HEK293 (cell line): ENCODE data around the gene S100PBP.
A peak's percentile ranks its signal among the peaks of the same experiment; 100 is the strongest.

Source experiments
- HOXC10 ChIP-seq: sonication (generic); formaldehyde crosslinking; IDR thresholded peaks from 2 replicates; pipeline ENCODE4 v1.8.1; 2023; ENCODE audit warnings: mild to moderate bottlenecking, missing genetic modification reagents
- IKZF3 ChIP-seq: fragments of 450-650 bp; IDR thresholded peaks from 2 replicates; pipeline ENCODE4 v1.5.0; 2018; ENCODE audit warnings: missing biosample characterization, mild to moderate bottlenecking, missing genetic modification characterization, moderate library complexity
- MEIS1 ChIP-seq: sonication (generic); formaldehyde crosslinking; IDR thresholded peaks from 2 replicates; pipeline ENCODE4 v1.8.1; 2022; ENCODE audit warnings: missing genetic modification reagents, mild to moderate bottlenecking, borderline replicate concordance
- SP7 ChIP-seq: fragments of 450-650 bp; formaldehyde crosslinking; IDR thresholded peaks from 2 replicates; pipeline ENCODE4 v1.5.1; 2016; ENCODE audit warnings: missing biosample characterization, missing genetic modification characterization
- ZBTB8A ChIP-seq: fragments of 450-650 bp; formaldehyde crosslinking; IDR thresholded peaks from 2 replicates; pipeline ENCODE4 v1.5.1; 2016; ENCODE audit warnings: missing biosample characterization, missing genetic modification characterization
- ZEB2 ChIP-seq: fragments of 450-650 bp; formaldehyde crosslinking; IDR thresholded peaks from 2 replicates; pipeline ENCODE4 v1.5.1; 2016; ENCODE audit warnings: missing biosample characterization, missing genetic modification characterization
- ZNF2 ChIP-seq: fragments of 450-650 bp; formaldehyde crosslinking; IDR thresholded peaks from 2 replicates; pipeline ENCODE4 v1.5.1; 2016; ENCODE audit warnings: missing biosample characterization, missing genetic modification characterization
- ZNF394 ChIP-seq: fragments of 450-650 bp; formaldehyde crosslinking; IDR thresholded peaks from 2 replicates; pipeline ENCODE4 v1.5.1; 2016; ENCODE audit warnings: missing biosample characterization, missing genetic modification characterization, mild to moderate bottlenecking, moderate library complexity, borderline replicate concordance
- ZNF548 ChIP-seq: fragments of 450-650 bp; formaldehyde crosslinking; IDR thresholded peaks from 2 replicates; pipeline ENCODE4 v1.5.1; 2016; ENCODE audit warnings: missing biosample characterization, missing genetic modification characterization
- ZNF561 ChIP-seq: fragments of 450-650 bp; IDR thresholded peaks from 2 replicates; pipeline ENCODE4 v1.5.1; 2018; ENCODE audit warnings: missing biosample characterization, missing genetic modification characterization, borderline replicate concordance
- ZSCAN16 ChIP-seq: fragments of 450-650 bp; formaldehyde crosslinking; IDR thresholded peaks from 2 replicates; pipeline ENCODE4 v1.5.1; 2016; ENCODE audit warnings: missing biosample characterization, missing genetic modification characterization
- TF ChIP-seq, protein P1 (sequence below): fragments of 450-650 bp; formaldehyde crosslinking; IDR thresholded peaks from 2 replicates; pipeline ENCODE4 v1.5.1; 2016; ENCODE audit warnings: missing biosample characterization, missing genetic modification characterization
- TF ChIP-seq, protein P2 (sequence below): fragments of 450-650 bp; formaldehyde crosslinking; IDR thresholded peaks from 2 replicates; pipeline ENCODE4 v1.5.1; 2017; ENCODE audit warnings: missing biosample characterization, missing genetic modification characterization
- TF ChIP-seq, protein P3 (sequence below): fragments of 450-650 bp; formaldehyde crosslinking; IDR thresholded peaks from 2 replicates; pipeline ENCODE4 v1.5.1; 2016; ENCODE audit warnings: missing biosample characterization, missing genetic modification characterization
- TF ChIP-seq, protein P4 (sequence below): fragments of 450-650 bp; formaldehyde crosslinking; IDR thresholded peaks from 2 replicates; pipeline ENCODE4 v1.5.1; 2016; ENCODE audit warnings: missing biosample characterization, missing genetic modification characterization
- TF ChIP-seq, protein P5 (sequence below): fragments of 450-650 bp; formaldehyde crosslinking; IDR thresholded peaks from 2 replicates; pipeline ENCODE4 v1.5.1; 2016; ENCODE audit warnings: missing biosample characterization, missing genetic modification characterization
- TF ChIP-seq, protein P6 (sequence below): fragments of 450-650 bp; formaldehyde crosslinking; optimal IDR thresholded peaks from 2 replicates; pipeline ENCODE3; 2016; ENCODE audit warnings: missing biosample characterization, mild to moderate bottlenecking, missing genetic modification characterization
- TF ChIP-seq, protein P7 (sequence below): fragments of 450-650 bp; formaldehyde crosslinking; IDR thresholded peaks from 2 replicates; pipeline ENCODE4 v1.5.1; 2016; ENCODE audit warnings: missing biosample characterization, missing genetic modification characterization

S100PBP gene

DNA sequence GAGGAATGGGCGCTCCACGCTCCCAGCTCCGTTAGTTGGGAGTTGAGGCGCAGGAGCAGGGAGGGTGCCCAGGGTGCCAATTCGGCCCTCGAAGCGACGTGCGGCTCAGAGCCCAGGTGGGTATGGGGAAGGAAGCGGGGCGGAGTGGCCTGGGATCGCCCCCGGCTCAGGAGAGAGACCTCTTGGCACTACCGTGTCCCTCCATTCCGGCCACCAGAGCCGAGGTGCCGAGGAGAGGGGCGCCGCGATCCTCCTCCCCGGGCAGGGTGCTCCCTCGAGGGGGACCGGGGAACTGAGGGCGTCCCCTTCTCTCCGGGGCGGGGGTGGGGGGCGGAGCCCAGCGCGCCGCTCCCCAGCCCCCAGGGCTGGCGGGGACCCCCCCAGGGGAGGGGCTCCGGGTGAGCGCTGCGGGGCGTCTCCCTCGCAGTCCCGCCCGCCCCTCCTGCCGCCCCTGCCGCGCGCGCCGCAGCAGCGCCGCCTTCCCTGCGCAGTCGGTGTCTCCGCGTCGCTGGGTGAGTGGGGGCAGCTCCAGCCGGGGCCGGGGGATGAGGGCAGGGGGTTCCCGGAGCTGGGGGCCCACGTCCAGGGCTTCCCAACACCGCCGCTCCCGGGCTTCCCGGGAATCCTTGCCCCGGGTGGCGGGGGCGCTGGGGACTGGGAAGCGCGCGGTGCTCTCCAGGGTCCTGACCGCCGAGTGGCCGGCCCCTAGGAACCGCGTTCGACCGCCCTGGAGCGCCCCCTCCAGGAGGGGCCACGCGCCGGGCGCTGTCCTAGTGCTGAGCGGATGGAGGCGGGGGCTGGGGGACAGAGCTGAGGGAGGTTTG is 68.8 kb downstream of the S100PBP start, which contains the start of gene HPCA (continued):
- TF ChIP-seq, protein P1, sequence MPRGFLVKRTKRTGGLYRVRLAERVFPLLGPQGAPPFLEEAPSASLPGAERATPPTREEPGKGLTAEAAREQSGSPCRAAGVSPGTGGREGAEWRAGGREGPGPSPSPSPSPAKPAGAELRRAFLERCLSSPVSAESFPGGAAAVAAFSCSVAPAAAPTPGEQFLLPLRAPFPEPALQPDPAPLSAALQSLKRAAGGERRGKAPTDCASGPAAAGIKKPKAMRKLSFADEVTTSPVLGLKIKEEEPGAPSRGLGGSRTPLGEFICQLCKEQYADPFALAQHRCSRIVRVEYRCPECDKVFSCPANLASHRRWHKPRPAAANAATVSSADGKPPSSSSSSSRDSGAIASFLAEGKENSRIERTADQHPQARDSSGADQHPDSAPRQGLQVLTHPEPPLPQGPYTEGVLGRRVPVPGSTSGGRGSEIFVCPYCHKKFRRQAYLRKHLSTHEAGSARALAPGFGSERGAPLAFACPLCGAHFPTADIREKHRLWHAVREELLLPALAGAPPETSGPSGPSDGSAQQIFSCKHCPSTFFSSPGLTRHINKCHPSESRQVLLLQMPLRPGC (tag by site-specific recombination) = 0 out of 2 replicates have a peak, but pooled peaks have one; percentile 27
- peak; percentile 75; the same call in 1 of the 2 replicates for TF ChIP-seq MEIS1 (CRISPR knock-in tag)
- TF ChIP-seq, protein P2, sequence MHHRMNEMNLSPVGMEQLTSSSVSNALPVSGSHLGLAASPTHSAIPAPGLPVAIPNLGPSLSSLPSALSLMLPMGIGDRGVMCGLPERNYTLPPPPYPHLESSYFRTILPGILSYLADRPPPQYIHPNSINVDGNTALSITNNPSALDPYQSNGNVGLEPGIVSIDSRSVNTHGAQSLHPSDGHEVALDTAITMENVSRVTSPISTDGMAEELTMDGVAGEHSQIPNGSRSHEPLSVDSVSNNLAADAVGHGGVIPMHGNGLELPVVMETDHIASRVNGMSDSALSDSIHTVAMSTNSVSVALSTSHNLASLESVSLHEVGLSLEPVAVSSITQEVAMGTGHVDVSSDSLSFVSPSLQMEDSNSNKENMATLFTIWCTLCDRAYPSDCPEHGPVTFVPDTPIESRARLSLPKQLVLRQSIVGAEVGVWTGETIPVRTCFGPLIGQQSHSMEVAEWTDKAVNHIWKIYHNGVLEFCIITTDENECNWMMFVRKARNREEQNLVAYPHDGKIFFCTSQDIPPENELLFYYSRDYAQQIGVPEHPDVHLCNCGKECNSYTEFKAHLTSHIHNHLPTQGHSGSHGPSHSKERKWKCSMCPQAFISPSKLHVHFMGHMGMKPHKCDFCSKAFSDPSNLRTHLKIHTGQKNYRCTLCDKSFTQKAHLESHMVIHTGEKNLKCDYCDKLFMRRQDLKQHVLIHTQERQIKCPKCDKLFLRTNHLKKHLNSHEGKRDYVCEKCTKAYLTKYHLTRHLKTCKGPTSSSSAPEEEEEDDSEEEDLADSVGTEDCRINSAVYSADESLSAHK (tag by site-specific recombination) = no peak
- TF ChIP-seq ZNF394 (tag by site-specific recombination) = 0 out of 2 replicates have a peak, but pooled peaks have one; percentile 10
- no peak for TF ChIP-seq ZNF548 (tag by site-specific recombination)
- 0 out of 2 replicates have a peak, but pooled peaks have one; percentile 21 for TF ChIP-seq ZNF561 (tag by site-specific recombination)
- no peak for TF ChIP-seq ZSCAN16 (tag by site-specific recombination)
- 0 out of 2 replicates have a peak, but pooled peaks have one; percentile 41 for TF ChIP-seq HOXC10 (CRISPR knock-in tag)
- TF ChIP-seq, protein P3, sequence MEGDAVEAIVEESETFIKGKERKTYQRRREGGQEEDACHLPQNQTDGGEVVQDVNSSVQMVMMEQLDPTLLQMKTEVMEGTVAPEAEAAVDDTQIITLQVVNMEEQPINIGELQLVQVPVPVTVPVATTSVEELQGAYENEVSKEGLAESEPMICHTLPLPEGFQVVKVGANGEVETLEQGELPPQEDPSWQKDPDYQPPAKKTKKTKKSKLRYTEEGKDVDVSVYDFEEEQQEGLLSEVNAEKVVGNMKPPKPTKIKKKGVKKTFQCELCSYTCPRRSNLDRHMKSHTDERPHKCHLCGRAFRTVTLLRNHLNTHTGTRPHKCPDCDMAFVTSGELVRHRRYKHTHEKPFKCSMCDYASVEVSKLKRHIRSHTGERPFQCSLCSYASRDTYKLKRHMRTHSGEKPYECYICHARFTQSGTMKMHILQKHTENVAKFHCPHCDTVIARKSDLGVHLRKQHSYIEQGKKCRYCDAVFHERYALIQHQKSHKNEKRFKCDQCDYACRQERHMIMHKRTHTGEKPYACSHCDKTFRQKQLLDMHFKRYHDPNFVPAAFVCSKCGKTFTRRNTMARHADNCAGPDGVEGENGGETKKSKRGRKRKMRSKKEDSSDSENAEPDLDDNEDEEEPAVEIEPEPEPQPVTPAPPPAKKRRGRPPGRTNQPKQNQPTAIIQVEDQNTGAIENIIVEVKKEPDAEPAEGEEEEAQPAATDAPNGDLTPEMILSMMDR (tag by site-specific recombination) = peak; percentile 86
- peak; percentile 45; the same call in 1 of the 2 replicates for TF ChIP-seq ZBTB8A (tag by site-specific recombination)
- peak; percentile 54; the same call in 1 of the 2 replicates for TF ChIP-seq SP7 (tag by site-specific recombination)
- TF ChIP-seq, protein P4, sequence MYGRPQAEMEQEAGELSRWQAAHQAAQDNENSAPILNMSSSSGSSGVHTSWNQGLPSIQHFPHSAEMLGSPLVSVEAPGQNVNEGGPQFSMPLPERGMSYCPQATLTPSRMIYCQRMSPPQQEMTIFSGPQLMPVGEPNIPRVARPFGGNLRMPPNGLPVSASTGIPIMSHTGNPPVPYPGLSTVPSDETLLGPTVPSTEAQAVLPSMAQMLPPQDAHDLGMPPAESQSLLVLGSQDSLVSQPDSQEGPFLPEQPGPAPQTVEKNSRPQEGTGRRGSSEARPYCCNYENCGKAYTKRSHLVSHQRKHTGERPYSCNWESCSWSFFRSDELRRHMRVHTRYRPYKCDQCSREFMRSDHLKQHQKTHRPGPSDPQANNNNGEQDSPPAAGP = no peak; the same call in 1 of the 2 replicates
- peak; percentile 53; the same call in 1 of the 2 replicates for TF ChIP-seq ZEB2 (tag by site-specific recombination)
- TF ChIP-seq, protein P5, sequence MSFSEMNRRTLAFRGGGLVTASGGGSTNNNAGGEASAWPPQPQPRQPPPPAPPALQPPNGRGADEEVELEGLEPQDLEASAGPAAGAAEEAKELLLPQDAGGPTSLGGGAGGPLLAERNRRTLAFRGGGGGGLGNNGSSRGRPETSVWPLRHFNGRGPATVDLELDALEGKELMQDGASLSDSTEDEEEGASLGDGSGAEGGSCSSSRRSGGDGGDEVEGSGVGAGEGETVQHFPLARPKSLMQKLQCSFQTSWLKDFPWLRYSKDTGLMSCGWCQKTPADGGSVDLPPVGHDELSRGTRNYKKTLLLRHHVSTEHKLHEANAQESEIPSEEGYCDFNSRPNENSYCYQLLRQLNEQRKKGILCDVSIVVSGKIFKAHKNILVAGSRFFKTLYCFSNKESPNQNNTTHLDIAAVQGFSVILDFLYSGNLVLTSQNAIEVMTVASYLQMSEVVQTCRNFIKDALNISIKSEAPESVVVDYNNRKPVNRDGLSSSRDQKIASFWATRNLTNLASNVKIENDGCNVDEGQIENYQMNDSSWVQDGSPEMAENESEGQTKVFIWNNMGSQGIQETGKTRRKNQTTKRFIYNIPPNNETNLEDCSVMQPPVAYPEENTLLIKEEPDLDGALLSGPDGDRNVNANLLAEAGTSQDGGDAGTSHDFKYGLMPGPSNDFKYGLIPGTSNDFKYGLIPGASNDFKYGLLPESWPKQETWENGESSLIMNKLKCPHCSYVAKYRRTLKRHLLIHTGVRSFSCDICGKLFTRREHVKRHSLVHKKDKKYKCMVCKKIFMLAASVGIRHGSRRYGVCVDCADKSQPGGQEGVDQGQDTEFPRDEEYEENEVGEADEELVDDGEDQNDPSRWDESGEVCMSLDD (tag by site-specific recombination) = peak; percentile 58; the same call in 1 of the 2 replicates
- TF ChIP-seq, protein P6, sequence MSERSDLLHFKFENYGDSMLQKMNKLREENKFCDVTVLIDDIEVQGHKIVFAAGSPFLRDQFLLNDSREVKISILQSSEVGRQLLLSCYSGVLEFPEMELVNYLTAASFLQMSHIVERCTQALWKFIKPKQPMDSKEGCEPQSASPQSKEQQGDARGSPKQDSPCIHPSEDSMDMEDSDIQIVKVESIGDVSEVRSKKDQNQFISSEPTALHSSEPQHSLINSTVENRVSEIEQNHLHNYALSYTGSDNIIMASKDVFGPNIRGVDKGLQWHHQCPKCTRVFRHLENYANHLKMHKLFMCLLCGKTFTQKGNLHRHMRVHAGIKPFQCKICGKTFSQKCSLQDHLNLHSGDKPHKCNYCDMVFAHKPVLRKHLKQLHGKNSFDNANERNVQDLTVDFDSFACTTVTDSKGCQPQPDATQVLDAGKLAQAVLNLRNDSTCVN (tag by site-specific recombination) = peak; percentile 84
- peak; percentile 50; the same call in 1 of the 2 replicates for TF ChIP-seq ZNF2 (tag by site-specific recombination)
- TF ChIP-seq IKZF3 (tag by site-specific recombination) = peak; percentile 90
- TF ChIP-seq, protein P7, sequence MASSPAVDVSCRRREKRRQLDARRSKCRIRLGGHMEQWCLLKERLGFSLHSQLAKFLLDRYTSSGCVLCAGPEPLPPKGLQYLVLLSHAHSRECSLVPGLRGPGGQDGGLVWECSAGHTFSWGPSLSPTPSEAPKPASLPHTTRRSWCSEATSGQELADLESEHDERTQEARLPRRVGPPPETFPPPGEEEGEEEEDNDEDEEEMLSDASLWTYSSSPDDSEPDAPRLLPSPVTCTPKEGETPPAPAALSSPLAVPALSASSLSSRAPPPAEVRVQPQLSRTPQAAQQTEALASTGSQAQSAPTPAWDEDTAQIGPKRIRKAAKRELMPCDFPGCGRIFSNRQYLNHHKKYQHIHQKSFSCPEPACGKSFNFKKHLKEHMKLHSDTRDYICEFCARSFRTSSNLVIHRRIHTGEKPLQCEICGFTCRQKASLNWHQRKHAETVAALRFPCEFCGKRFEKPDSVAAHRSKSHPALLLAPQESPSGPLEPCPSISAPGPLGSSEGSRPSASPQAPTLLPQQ (tag by site-specific recombination) = peak; percentile 50; the same call in 1 of the 2 replicates
- TF ChIP-seq, all 188 proteins: peak for 44
